8988T (cell line): ENCODE results near the gene GPR3.

Experiments used
- DNase-seq: peaks from one replicate; pipeline ENCODE4 v3.0.0; 2011

GPR3 gene

DNA sequence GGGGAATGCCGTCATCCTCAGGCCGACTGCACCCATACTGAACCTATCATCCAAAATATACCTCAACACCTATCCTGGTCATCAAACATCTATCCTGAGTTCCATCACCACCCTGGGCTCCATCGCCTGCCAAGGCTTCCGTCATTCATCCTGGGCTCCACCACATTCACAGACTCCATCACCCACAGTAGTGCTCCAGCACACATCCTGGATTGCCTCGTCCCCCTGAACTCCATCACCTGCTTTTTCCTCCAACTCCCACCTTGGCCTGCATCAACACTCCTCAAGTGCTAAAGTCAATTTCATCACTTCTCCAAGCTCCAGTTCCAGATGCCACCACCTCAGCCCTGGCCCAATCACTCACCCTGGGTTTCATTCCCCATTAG lies 33.5 kb upstream of the GPR3 start:
- no peak for DNase-seq

DNA sequence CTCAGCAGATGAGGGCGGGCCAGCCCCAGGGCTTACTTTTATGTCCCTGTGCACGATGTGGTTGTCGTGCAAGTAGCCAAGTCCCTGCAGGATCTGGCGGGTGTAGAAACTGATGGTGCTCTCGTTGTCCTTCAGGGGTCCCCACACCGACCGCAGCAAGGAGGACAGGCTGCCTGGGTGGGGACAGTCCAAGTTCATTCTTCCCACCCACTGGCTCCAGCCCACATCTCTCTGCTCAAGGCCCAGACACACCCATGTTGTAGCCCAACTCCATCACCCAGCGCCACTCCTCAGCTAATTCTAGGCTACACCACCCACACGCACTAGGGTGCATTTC lies 32.6 kb upstream of the GPR3 start:
- no peak for DNase-seq

DNA sequence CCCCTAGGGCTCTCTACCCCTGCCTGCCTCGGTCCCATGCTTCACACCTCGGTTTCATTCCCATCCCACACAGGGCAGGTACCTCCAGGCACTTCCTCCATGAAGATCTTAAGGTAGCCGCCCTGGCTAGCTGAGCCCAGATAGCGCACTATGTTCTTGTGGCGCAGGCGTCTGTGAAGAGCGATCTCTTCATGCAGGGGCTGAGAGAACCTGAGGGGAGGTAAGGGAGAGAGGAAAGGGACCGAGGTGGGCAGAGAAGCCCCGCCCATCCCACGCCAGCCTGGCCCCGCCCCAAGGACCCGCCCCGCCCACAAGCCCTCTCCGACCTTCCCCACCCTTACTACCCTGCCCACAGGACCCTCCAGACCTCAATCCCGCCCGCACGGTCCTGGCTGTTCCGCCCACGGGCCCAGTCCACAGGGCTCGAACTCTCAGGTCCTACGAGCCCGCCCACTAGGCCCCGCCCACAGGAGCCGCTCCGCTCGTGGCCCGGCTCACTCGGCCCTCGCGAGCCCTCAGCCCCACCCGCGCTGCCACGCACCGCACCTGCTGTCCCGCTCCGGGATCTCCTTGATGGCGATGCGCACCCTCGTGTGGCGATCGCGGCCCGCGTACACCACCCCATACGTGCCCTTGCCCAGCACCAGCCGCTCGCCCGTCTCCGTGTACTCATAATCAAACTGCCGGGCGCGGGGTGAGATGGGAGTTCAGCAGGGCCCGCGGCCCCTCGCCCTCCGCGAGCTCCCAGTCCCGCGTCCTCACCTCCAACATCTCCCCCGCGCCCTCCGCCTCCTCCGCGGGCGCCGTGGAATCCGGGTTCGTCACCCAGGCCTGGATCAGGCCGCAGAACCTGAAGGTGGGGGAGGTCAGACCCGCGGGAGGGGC lies 32.0 kb upstream of the GPR3 start:
- no peak for DNase-seq

DNA sequence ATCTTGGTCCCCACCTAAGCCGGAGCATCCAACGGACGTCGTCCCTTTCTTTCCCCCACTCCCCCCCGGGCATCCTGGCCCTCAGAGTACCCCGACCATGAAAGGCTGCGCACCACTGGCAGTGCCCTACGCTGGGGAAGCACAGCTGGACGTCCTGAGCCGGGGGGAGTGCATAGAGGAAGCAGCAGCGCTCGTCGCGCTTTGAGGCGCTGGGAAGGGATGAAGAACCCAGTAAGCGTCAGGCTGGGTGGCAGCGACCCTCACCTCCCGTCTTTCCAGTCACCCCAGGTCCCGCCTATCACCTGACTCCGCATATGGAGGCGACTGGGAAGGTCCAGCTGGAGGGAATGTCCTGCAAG lies 31.4 kb upstream of the GPR3 start:
- no peak for DNase-seq

DNA sequence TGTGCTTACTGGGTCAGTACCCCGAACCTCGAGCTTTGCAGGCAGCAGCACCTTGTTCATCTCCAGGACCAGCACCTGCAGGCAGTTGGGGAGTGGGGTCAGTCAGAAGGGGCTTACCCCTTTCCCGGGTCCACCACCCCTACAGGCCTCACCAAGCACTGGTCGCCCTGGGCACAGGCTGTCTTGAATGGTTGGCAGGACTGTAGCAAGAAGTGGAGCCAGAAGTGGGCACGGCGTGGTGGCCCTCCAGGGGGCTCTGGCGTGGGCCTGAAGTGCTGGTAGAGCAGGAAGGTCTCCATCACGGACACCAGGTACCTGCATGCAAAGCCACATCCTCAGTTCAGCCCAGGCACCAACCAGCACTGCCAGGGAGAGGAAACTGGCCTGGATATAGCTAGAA lies 30.9 kb upstream of the GPR3 start:
- DNase-seq = no peak

DNA sequence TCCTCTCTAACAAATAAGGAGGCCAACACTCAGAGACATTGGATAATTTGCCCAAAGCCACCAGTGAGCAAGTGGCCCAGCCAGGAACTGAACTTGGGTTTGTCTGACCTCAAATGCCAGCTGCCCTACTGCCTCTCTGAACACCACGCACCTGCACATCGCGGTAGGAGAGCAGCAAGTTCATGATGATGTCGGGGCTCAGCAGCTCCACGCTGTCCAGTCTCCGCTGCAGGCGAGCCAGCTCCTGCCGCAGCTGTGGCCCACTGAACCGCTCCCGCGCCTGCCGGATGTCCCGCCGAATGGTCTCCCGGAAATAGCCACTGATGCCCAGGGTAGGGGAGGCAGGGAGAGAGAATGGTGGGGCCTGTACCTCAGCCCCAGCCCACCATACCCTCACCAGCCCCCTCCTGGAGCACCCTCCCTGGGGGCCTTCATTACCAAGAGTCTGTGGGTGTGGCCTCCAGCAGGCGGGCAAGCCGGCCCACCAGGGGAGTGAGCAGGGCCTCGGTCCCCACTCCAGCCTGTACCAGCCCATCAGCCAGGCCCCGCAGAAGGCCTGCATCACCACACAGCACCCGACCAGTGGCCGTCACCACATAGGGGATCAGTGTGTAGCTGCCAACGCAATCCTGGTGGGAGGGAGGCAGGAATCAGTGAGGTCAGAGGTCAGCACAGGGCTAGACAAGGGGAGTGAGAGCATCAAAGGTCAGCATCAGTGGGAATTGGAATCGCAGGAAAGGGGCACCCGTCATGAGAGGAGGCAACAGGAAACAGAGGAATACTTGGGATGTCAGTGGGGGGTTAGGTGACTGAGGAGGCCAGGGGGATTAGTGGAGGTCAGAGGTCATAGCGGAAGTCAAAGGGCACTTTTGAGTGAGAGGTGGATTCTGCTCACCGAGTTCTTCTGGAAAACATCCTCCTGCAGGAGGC lies 28.4 kb upstream of the GPR3 start:
- DNase-seq = no peak

DNA sequence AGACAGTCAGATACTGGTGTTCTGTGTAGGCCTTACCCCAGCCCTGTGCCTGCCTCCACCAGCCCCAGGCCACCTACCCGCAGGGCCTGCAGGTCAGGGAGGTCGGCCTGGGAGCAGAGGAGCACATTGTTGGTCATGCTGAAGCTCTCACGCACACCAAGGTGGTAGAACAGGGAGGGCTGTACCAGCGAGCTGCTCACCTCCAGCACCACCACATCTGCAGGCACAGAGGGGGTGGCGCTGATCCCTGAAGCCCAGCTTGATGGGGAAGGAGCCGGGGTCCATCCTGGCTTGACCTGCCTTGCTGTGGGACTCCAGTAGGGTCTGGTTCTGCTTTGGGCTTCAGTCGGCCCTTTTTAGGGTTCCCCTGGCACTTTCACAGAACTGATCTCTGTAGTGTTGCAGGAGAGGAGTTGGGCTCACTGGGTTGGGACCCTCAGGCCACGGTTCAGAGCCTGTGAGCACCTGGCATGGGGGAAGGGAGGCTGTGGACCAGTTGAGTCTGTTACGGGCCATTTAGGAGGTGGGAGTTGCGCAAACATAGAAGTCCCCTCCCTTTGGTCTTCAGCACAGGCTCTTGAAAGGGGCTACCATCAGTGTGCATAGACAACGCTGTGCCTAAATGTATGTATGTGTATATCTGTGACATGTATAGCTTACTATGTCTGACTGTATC lies 27.6 kb upstream of the GPR3 start:
- no peak for DNase-seq

DNA sequence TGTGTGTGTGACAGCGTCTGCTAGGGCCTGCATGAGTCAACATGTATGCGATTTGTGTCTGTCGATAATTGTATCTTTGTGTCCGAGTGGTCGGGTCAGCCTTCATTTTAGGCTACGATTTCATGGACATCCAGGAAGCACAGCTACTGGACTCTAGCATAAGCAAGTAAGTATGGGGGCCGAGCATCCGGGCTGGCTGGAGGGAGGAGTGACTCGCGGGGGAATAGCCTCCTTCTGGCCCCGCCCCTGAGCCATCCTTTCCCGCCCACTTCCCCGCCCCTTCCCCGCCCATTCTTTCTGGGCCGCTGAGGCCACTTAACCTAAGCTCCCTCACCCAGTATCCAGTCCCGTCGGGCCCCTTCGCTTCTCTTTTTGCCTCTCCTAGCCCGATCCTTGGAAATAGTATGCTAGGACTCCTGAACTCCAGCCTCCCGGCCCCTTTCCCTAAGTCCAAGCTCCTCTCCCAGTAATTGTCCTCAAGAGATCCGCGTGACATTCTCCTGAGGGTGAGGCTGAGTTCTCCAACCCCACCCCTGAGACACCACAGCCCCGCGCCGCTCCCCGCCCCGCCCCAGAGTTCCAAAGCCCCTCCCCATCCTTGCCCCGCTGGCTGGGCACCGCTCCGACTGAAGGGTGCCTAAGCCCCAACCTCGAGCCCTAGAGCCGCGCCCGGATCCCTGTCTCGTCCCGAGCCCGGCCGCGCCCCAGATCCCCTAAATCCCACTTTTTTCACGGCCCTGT lies 26.9 kb upstream of the GPR3 start:
- DNase-seq = peak; percentile 85

DNA sequence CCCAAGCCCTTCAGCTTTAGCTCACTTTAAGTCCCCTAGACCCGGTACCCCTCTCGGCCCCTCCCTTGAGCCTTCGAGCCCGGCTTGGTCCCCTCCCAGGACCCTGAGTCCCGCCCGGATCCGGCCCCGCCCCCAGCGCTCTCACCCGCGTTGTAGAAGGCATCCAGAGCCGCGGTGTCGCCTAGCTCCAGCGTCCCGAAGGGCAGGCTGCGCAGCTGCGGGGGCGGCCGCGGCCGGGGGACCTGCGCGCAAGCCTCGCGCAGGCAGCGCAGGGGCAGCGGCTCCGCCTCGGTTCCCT lies 26.4 kb upstream of the GPR3 start:
- peak; percentile 66 for DNase-seq

DNA sequence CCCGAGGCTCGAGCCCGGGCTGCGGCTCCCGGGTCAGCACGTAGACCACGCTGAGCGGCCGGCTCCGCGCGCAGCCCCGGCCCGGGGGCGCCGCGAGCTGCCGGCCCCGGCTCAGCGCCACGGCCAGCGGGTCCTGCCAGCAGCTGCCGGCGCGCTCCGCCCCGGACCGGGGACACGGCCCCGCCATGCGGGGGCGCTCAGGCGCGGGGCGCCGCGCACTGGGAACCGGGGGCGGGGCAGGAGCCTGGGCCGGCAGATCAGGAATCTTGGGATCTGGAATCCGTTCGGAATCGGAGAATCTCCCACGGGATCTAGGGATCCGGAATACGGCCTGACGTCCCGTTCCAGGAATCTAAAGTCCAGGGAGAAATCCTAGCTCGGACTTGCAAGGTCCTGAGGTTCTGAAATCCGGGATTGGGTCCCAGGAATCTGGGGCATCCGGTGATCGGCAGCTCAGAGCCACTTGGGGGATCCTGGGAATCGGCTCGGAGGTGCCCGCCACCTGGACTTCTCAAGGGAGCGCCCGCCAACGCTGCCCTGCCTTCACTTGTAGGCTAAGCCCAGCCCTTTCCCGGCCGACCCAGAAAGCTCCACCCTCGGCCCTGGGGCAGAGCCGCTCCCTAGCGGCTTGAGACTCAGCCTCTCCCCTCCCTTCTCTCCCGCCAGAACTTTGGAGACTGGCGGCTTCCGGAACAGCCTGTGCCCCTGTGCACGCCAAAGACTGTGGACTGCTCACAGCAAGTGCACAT lies 25.8 kb upstream of the GPR3 start, which contains the start of gene MAP3K6:
Gene MAP3K6, minus strand, starts transcription at position 551 of the 749 bp plus-strand sequence. Its CDS starts 364 bp downstream, at position 187.
- peak; percentile 81 for DNase-seq

DNA sequence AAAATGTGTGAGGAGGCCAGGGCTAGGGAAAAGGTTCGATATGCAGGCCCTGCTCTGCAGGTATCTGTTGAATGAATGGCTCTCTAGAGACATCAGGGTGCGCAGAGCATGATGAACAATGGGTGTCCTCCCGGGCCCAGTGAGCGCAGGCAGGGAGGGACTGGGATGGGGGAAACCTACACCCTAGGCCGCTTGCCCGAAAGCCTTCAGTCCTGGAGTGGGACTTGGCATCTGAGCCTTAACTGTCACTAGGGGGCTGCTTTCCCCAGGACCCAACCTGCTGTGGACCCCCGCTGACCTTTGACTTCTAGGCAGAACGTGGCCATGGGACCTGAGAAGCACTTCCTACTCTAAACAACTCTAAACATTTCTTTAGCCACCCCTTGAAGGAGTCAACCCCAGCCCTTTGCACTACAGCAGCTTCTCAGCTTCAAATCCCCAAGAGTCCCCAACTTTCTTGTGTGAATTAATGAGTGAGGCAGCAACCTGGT lies 25.2 kb upstream of the GPR3 start:
- DNase-seq = no peak

DNA sequence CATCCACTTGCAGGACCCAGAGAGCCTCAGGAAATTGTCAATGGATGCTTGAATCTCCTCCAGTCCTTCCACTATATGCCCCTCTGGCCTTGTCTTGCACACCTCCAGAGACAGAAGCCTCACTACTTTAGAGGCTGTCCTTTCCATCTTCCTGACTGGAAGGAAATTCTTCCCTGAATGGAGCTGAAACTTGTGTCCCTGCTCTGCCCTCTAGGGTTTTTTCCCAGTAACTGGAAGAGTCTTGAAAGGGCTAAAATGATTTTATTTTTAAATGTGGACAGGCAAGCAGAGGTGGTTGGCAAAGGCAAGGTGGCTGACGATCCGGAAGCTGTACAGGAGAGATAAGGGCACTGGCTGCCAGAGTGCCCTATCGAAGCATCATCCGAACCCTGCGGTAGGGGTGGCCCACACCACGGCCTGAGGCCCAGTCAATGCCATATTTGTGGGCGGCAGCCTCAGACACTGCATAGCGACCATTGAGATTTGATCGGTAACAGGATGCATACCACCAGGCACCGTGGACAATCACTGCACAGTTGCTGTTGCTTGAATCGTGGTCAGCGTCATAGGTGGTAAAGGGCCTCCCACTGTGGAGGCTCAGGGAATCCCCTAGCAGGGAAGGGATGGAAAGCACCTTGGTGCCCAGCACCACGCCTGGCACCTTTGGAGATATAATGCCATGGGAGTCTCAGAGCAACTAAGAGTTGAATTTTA lies 23.4 kb upstream of the GPR3 start:
- no peak for DNase-seq

DNA sequence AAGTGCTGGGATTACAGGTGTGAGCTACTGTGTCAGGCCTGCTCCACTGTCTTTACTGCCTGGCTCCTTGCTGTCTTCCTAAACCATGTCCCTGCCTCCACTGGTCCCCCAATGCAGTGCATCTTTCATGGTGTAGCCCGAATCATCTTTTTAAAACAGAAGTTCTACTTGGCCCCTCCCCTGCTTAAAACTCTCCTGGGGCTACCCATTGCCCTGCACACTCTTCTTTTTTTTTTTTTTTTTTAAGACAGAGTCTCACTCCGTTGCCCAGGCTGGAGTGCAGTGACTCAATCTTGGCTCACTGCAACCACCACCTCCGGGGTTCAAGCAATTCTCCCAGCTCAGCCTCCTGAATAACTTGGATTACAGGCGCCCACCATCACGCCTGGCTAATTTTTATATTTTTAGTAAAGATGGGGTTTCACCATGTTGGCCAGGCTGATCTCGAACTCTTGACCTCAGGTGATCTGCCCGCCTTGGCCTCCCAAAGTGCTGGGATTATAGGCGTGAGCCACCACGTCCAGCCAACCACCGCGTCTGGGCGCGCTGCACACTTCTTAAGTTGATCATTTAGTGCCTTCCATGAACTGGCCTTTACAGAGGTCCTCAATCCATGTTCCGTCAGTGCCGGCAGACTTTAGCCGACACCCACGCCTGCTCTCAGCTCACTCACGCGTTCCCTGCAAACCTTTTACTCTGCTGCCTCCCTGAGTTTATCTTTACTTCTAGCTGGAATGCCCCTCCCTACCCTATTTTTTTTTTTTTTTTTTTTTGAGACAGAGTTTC lies 20.2 kb upstream of the GPR3 start:
- DNase-seq = no peak

DNA sequence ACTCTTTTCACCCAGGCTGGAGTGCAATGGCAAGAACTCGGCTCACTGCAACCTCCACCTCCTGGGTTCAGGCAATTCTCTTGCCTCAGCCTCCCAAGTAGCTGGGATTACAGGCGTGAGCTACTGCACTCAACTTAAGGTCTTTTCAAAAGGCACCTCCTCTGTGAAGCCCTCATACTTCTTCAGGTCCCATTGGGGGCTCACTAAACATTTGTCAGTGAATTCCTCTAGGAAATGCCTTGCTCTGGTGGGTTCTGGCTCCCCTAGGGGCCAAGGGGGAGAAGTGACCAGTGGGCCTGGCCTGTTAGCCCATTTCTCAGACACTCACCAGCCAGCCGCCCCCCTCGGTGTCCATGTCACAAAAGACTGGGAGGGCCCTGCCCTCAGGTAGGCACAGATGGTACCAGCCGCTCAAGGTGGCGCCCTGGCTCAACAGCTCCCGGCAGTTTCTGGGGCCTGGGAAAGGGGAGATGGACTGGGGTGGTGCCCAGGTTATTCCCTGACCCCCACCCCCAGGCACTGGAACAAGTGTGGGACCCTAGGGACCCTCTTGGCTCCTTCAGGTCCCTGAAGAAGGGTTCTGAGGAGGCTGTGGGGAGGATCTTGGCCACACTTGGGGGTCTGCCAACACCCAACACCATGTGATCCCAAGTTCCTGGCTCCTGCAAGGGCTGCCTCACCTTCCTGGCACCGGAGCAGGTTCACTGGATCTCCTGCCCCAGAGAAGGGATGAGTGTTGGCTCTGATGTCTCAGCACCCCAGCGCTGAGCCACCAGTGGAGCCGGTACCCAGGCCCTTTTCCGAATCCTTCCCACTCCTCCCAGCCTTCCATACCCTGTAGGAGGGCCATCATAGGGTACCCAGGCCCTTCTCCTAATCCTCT lies 19.4 kb upstream of the GPR3 start:
- DNase-seq = no peak

DNA sequence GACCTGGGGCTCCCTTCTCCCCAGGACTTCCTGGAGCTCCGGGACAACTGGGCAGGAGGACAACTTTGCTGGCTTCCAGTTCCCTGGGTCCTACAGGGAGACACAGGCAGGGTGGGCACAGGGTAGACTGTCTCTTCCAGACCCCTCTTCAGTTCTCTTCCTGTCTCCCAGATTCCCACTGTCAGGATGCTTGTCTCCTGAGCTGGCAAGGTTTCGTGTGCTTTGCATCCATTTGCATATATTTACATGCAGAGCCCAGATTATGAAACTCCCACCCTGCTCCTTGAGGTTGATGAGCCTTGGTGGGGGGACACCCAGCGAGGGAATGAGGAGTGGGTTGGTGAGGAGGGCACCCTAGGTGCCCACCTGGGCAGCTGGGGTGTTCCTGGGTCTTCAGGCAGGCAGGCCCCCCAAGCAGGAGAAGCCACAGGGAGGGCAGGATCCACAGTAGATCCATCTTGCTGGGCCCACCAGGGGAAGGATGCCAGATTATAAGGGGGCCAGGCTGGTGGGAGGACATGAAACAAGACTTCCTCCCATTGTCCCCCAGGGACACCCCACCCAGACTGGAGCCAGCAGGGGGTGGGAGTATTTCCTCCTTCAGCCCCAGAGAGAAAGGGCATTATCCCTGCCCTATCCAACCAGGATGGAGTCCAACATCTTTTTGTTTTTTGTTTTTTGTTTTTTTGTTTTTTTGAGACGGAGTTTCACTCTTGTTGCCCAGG lies 17.9 kb upstream of the GPR3 start, which contains the start of gene FCN3:
Gene FCN3, minus strand, starts transcription at position 463 of the 725 bp plus-strand sequence. Its CDS starts 6 bp downstream, at position 457.
- no peak for DNase-seq

DNA sequence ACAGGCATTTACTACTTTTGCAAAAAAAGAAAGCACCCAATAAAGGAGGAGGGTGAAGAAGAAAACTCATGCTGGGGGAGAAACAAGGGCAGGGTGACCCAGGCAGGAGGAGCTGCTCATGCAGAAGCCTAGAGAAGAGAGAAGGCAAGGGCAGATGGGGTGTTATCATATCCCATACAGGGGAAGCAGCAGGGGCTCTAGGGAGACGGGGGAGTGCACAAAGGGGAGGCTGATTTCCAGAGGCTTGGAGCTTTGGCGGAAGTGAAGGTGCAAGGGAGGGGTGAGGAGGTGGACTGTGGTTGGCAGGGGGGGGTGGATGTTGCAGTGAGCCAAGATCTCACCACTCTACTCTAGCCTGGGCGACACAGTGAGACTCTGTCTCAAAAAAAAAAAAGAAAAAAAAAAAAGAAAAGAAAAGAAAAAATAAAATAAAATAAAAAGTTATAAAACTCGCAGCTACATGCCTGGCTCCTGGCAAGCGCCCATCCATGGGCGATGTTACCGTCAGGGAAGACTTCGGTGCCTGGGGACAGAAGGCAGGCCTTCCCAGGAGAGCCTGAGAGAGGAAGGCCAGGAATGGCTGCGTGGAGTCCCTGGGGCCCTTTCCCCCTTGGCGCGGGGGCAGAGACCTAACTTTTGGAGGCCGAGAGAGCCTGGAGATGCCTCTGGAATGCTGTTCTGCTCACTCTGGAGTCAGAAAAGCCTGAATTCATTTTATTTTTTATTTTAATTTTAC lies 14.5 kb upstream of the GPR3 start:
- no peak for DNase-seq

DNA sequence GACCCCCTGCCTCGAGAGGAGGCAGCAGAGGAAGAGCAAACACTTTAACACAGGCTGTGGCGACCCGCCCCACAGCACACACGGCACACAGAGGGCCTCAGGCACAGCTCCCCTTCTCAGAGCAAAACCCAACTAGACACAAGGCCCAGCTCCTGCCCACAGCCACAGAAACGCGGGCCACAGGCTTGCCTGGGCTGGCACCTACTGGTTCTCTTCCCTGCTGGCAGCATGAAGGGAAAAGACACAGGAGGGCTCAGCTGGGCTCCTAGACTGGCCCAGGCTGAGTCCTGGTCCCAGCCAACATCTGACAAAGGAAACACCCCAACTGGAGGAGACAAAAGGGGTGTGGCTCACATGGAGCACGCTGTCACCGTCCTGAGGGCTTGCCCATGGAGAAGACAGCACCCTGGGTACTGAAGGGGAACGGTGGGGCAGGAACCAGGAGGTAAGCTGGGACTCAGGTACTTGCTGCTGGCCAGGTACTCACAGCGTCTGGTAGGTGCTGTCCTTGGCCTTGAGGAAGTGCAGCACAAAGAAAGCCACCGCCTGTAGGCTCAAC lies 12.8 kb upstream of the GPR3 start:
- DNase-seq = no peak
